ENCODE measurements around the gene EXOC2. TPM values are rescaled to one million over a fixed set of nuclear protein-coding genes. Genes with fewer than 3 reads are reported as not detected.

The EXOC2 gene
- total RNA-seq, 2 experiments from 2014 or later = 34.5 to 34.9 TPM

DNA sequence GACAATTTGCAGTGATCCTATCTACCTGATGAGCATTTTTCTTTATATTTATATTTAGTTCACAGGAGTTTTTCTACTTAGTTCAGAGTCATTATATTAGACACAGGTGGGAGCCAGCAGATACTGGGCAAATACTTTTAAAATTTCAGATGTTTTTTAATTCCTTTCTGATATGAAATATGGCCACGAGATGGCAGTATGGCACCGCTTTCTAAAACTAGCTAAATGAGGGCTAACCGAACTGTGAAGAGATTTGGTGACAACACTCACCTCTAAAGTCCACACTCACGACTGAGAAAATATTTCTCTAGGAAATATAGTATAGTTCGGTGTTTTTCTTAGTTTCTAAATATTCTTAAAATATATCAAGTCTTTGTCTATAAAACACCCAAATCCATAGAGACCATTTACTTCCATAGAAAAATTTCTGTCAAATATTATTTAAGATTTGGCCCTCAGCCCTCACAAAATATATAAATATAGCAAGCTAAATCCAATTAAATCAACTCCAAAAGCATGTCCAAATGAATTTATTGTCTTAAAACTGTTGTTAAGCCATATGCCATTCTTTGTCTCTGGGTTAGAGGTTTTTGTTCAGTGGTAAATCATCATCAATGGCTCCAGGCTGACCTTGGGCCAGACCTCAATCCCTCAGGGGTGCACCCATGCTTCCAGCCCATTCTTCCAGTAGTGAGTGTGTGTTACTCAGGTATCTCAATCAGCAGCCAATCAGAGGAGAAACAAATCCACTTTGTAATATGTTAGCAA lies 99.6 kb downstream of the EXOC2 start:
- no peaks in the 10 kb centered on the region for H3K27me3 Mint-ChIP-seq (ENCODE audit: low read depth)
- CTCF ChIA-PET = interaction anchor here (0.8 to 4.5 kb wide), 51 partner anchors 10 to 843 kb away, joined by 3 to 28 read pairs (median 4); partner anchors contain the start of gene EXOC2
- peak; percentile 75 for ATAC-seq
- no peak overlapping the region for H3K27ac Mint-ChIP-seq
- H3K4me1 Mint-ChIP-seq (ENCODE audit: low read depth) = peaks cover 5% of the 10 kb centered on the region
- peaks cover 42% of the 10 kb centered on the region for H3K36me3 Mint-ChIP-seq (ENCODE audit: low read depth)
- peak; percentile 81 for DNase-seq
- POLR2A ChIA-PET = interaction anchor here (1.3 to 1.6 kb wide), 2 partner anchors 190 to 201 kb away, joined by 4 read pairs; partner anchors contain the start of gene IRF4
- H3K9me3 Mint-ChIP-seq (ENCODE audit: insufficient read depth) = no peaks in the 10 kb centered on the region
- H3K4me3 Mint-ChIP-seq = no peak overlapping the region

DNA sequence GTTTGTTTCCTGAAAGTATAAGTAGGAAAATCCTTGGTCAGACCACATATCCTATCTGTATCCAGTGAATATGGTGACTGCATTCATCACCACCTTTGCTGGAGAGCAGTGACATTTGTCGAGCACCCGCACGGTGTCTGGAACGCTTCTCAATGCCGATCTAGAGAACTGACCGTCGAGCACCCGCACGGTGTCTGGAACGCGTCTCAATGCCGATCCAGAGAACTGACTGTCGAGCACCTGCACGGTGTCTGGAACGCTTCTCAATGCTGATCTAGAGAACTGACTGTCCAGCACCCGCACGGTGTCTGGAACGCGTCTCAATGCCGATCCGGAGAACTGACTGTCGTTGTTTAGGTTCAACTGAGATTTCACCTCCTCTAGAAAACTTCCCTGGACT lies 103.8 kb downstream of the EXOC2 start:
- Mint-ChIP-seq H3K4me1 (ENCODE audit: low read depth) (peaks cover 15% of the 10 kb centered on the region), H3K36me3 (ENCODE audit: low read depth) (peaks cover 34% of the 10 kb centered on the region), H3K4me3 (no peak overlapping the region), H3K27me3 (ENCODE audit: low read depth) (no peaks in the 10 kb centered on the region), H3K27ac (no peak overlapping the region), H3K9me3 (ENCODE audit: insufficient read depth) (no peaks in the 10 kb centered on the region)
- ATAC-seq = no peak
- CTCF ChIA-PET = no interaction called here
- POLR2A ChIA-PET = no interaction called here
- DNase-seq = no peak

DNA sequence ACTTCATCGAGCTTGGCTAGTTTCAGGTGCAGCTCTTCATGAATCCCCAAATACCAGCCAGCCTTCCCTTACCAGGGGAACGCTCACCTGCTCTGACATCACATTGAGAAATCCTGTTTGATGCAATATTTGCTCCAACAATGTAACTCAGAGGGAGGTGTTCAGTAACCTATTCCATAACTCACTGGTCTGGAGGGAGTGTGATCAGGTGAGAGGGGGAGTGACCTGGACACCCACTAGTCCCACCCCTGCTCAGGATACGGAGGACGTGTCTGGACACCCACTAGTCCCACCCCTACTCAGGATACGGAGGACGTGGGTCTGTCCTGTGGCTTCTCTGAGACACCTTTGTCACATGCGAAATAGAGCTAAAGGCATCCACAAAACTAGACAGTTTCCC lies 106.4 kb downstream of the EXOC2 start:
- Mint-ChIP-seq H3K27ac (no peak overlapping the region), H3K36me3 (ENCODE audit: low read depth) (peaks cover 21% of the 10 kb centered on the region), H3K4me1 (ENCODE audit: low read depth) (peaks cover 26% of the 10 kb centered on the region), H3K9me3 (ENCODE audit: insufficient read depth) (no peaks in the 10 kb centered on the region), H3K4me3 (no peak overlapping the region), H3K27me3 (ENCODE audit: low read depth) (no peaks in the 10 kb centered on the region)
- no peak for ATAC-seq
- ChIA-PET POLR2A (no interaction called here), CTCF (no interaction called here)
- DNase-seq = no peak

DNA sequence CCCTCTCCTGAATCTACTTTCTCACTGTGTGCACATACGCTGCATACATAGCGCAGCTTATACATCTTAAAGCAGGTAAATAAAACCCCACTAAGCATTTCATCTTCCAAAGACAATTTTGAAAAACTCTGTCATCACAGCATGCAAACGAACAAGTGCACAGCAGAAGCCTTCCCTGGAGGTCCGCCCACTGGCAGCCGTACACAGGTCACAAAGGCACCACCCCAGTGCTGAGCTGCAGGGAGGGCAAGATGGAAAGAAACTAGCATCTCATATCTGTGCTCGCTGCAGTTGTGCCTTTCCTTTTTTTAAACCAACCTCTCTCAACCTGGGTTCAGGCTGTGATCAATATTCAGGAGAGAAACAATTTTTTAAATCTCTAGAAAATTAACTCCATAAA lies 109.3 kb downstream of the EXOC2 start:
- H3K27ac Mint-ChIP-seq = no peak overlapping the region

DNA sequence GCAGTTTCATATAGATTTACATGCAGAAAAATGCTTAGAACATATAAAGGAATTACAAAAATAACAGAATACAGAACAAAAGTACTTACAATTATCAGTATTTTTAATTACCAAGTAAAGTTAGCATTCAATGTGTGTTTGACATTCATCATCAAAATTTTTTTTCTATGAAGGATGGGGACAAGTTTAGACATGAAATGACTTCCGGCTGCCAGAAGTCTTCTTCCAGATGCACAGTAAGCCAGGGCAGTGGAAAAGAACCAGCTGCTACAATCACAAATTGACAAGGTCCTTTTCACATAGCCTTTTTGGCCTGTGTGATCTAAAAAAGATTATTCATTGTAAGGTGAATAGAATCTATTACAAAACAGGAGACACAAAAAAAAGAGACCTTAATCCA lies 109.8 kb downstream of the EXOC2 start:
- ATAC-seq (no peak), DNase-seq (no peak)
- no peak overlapping the region for H3K4me3 Mint-ChIP-seq
- no peak overlapping the region for H3K27ac Mint-ChIP-seq
- H3K27me3 Mint-ChIP-seq (ENCODE audit: low read depth) = no peaks in the 10 kb centered on the region
- CTCF ChIA-PET = interaction anchor here (0.7 to 2.2 kb wide), 3 partner anchors 10 to 190 kb away, joined by 3 to 20 read pairs (median 5); no protein-coding TSS in a partner anchor
- H3K4me1 Mint-ChIP-seq (ENCODE audit: low read depth) = peaks cover 31% of the 10 kb centered on the region
- POLR2A ChIA-PET = no interaction called here
- no peaks in the 10 kb centered on the region for H3K36me3 Mint-ChIP-seq (ENCODE audit: low read depth)
- H3K9me3 Mint-ChIP-seq (ENCODE audit: insufficient read depth) = no peaks in the 10 kb centered on the region

More for the DNA sequence above, 109.3 kb downstream of the EXOC2 start:
- Mint-ChIP-seq H3K4me3 (no peak overlapping the region), H3K27me3 (ENCODE audit: low read depth) (no peaks in the 10 kb centered on the region), H3K36me3 (ENCODE audit: low read depth) (peaks cover 1% of the 10 kb centered on the region), H3K9me3 (ENCODE audit: insufficient read depth) (no peaks in the 10 kb centered on the region), H3K4me1 (ENCODE audit: low read depth) (peaks cover 28% of the 10 kb centered on the region)
- ChIA-PET CTCF (interaction anchor here (0.7 to 2.2 kb wide), 5 partner anchors 9 to 191 kb away, joined by 3 to 20 read pairs (median 4); no protein-coding TSS in a partner anchor), POLR2A (no interaction called here)
- no peak for DNase-seq
- no peak for ATAC-seq

DNA sequence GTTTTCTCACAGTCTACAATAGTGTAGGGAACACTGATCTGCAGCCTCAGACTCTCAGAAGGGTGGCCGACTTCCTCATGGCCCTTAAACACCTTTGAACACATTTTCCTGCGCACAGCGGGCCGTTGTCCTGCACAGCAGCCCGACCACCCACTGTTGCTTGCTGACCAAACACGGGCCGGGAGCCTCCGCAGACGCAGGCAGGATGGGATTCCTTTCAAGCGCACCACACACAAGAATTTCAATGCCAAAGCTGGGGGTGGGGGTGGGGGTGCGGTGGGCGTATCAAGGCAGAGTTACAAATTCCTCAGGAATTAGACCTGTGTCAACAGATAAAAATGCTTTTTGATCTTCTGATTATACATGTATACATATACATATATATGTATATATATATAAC lies 110.6 kb downstream of the EXOC2 start:
- POLR2A ChIA-PET = no interaction called here
- Mint-ChIP-seq H3K27me3 (ENCODE audit: low read depth) (no peaks in the 10 kb centered on the region), H3K4me1 (ENCODE audit: low read depth) (peaks cover 37% of the 10 kb centered on the region), H3K36me3 (ENCODE audit: low read depth) (no peaks in the 10 kb centered on the region), H3K9me3 (ENCODE audit: insufficient read depth) (no peaks in the 10 kb centered on the region), H3K4me3 (no peak overlapping the region), H3K27ac (no peak overlapping the region)
- CTCF ChIA-PET = interaction anchor here (2.2 kb wide), 1 partner anchor 10 kb away, joined by 20 read pairs; no protein-coding TSS in a partner anchor
- no peak for ATAC-seq
- DNase-seq = no peak

DNA sequence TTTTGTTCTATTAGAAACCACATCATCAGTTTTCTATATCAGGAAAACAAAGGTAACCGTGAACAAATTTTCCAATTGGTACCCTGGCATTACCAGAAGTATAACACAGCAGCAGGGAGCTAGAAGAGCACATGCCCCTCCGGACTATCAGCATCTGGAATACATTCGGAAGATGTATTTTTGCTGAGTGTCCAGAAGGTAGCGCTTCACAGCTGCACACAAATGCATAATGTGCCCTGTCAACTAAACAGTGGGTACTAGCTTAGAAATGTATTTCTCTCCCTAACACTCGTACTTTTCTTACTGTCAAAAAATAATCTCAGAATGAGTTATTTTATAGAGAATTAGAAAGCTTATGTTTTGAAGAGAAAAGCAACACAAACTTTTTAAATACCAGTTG lies 113.6 kb downstream of the EXOC2 start:
- peaks cover 21% of the 10 kb centered on the region for H3K36me3 Mint-ChIP-seq (ENCODE audit: low read depth)
- ATAC-seq = no peak
- peaks cover 6% of the 10 kb centered on the region for H3K9me3 Mint-ChIP-seq (ENCODE audit: insufficient read depth)
- H3K4me3 Mint-ChIP-seq = no peak overlapping the region
- no peaks in the 10 kb centered on the region for H3K27me3 Mint-ChIP-seq (ENCODE audit: low read depth)
- no peak overlapping the region for H3K27ac Mint-ChIP-seq
- ChIA-PET POLR2A (no interaction called here), CTCF (interaction anchor here (1.2 to 5.2 kb wide), 3 partner anchors 13 to 143 kb away, joined by 3 to 28 read pairs (median 6); no protein-coding TSS in a partner anchor)
- DNase-seq = no peak
- peaks cover 31% of the 10 kb centered on the region for H3K4me1 Mint-ChIP-seq (ENCODE audit: low read depth)

DNA sequence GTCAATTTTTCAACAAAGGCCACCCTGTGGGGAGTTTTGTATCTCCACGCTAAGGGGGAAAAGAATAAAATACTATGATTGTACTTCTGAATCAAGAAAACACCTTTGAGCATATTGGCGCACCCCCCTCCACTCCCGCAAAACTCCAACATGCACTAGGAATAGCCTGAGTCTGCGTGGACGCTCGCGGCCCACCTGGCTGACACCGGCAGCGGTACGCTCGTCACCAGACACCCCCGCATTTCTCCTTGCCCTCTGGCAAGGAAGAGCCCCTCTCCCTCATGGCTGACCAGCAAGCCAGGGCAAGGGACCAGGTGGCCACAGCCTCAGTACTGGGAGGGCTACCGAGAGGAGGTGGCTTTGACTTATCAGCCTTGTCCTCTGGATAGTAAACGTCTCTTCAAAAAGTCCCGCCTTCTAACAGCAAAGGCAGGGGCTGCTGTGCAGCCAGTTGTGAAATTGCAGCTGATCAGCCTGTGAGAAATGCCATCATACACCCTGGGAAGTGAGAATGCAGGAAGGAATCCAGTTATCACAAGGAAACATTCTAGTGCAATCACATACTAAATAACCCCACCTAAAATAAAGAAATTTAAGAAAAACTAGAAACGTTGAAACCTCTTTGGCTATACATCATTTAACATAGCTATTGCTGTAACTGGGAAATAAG lies 120.2 kb downstream of the EXOC2 start:
- H3K4me3 Mint-ChIP-seq = no peak overlapping the region
- peaks cover 12% of the 10 kb centered on the region for H3K4me1 Mint-ChIP-seq (ENCODE audit: low read depth)
- POLR2A ChIA-PET = no interaction called here
- ATAC-seq = no peak
- CTCF ChIA-PET = interaction anchor here (1.3 kb wide), 1 partner anchor 14 kb away, joined by 4 read pairs; no protein-coding TSS in a partner anchor
- no peak overlapping the region for H3K27ac Mint-ChIP-seq
- H3K36me3 Mint-ChIP-seq (ENCODE audit: low read depth) = peaks cover 53% of the 10 kb centered on the region
- peaks cover 6% of the 10 kb centered on the region for H3K9me3 Mint-ChIP-seq (ENCODE audit: insufficient read depth)
- DNase-seq = no peak
- no peaks in the 10 kb centered on the region for H3K27me3 Mint-ChIP-seq (ENCODE audit: low read depth)

DNA sequence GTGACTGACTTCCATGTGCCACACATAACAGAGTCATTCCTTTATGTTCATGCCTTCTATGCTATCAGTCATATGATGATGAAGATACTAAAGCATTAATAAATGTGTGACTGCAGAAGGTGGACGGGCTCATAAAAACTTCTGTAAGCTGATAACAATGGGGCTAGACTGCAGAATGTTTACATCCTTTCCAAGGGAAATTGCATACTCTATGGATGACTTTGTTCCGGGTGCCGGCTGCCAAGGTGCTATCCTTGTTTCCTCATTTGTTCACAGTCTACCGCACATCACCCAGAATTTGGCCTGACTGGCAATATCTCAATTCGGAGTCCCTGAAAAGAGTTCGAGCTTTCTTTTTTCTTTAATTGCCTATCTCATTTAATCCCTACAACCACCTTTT lies 121.0 kb downstream of the EXOC2 start:
- Mint-ChIP-seq H3K9me3 (ENCODE audit: insufficient read depth) (peaks cover 6% of the 10 kb centered on the region), H3K27me3 (ENCODE audit: low read depth) (no peaks in the 10 kb centered on the region), H3K27ac (no peak overlapping the region), H3K36me3 (ENCODE audit: low read depth) (peaks cover 53% of the 10 kb centered on the region), H3K4me3 (no peak overlapping the region), H3K4me1 (ENCODE audit: low read depth) (peaks cover 5% of the 10 kb centered on the region)
- CTCF ChIA-PET = interaction anchor here (1.0 to 1.3 kb wide), 2 partner anchors 13 to 14 kb away, joined by 3 to 4 read pairs; no protein-coding TSS in a partner anchor
- POLR2A ChIA-PET = no interaction called here
- DNase-seq = no peak
- no peak for ATAC-seq

- no peak for ATAC-seq
- peaks cover 51% of the 10 kb centered on the region for H3K36me3 Mint-ChIP-seq (ENCODE audit: low read depth)
- CTCF ChIA-PET = interaction anchor here (1.3 kb wide), 1 partner anchor 22 kb away, joined by 3 read pairs; no protein-coding TSS in a partner anchor
These were observed 122.1 kb downstream of the EXOC2 start for GRCh38 chr6:570825-571224.

GRCh38 chr6:568954-569523 lies 123.9 kb downstream of the EXOC2 start:
- ATAC-seq = no peak
- peaks cover 5% of the 10 kb centered on the region for H3K4me1 Mint-ChIP-seq (ENCODE audit: low read depth)
- no peak overlapping the region for H3K27ac Mint-ChIP-seq
- ChIA-PET POLR2A (interaction anchor here (0.7 kb wide), 1 partner anchor 326 kb away, joined by 3 read pairs; no protein-coding TSS in a partner anchor), CTCF (no interaction called here)
- DNase-seq = no peak
- no peaks in the 10 kb centered on the region for H3K27me3 Mint-ChIP-seq (ENCODE audit: low read depth)
- H3K9me3 Mint-ChIP-seq (ENCODE audit: insufficient read depth) = no peaks in the 10 kb centered on the region
- peaks cover 35% of the 10 kb centered on the region for H3K36me3 Mint-ChIP-seq (ENCODE audit: low read depth)
- no peak overlapping the region for H3K4me3 Mint-ChIP-seq

More at GRCh38 chr6:570825-571224, 122.1 kb downstream of the EXOC2 start:
- Mint-ChIP-seq H3K4me1 (ENCODE audit: low read depth) (peaks cover 5% of the 10 kb centered on the region), H3K4me3 (no peak overlapping the region), H3K27me3 (ENCODE audit: low read depth) (no peaks in the 10 kb centered on the region), H3K27ac (no peak overlapping the region), H3K9me3 (ENCODE audit: insufficient read depth) (peaks cover 5% of the 10 kb centered on the region)
- POLR2A ChIA-PET = interaction anchor here (0.8 kb wide), 1 partner anchor 122 kb away, joined by 3 read pairs; the partner anchor contains the start of gene EXOC2
- DNase-seq = no peak

All from activated CD8-positive, alpha-beta T cell treated with anti-CD3 and anti-CD28 coated beads, Interleukin-2, amount 10 ng/mL, durations not matched to agents 7 days and 5 days (primary cell).